ENCODE data around the gene BCORL1.

GRCh38 chrX:130084631-130085237 lies 102.3 kb downstream of the BCORL1 start:
- no peak for TF ChIP-seq CTCF (IDR thresholded peaks at IDR 0.05; ENCODE audit: low read depth, low read length)
- no peak for TF ChIP-seq EZH2phosphoT487 (IDR thresholded peaks at IDR 0.05; ENCODE audit: low read depth)

Measured in OCI-LY3 (cell line).